Smooth muscle cell (in vitro differentiated cells): ENCODE data around the gene SFMBT2. TPM values are rescaled to one million over a fixed set of nuclear protein-coding genes. Genes with fewer than 3 reads are reported as not detected.
A peak's percentile ranks its signal among the peaks of the same experiment; 100 is the strongest.
"Not testable (repeated sequence)": the region's sequence is repeated elsewhere in the genome, so short reads cannot be mapped to it uniquely, and the experiment has no call there.

Source experiments
- DNase-seq: peaks from one replicate; lab custom pipeline; 2025; ENCODE audit not compliant: unreplicated experiment; lab: John Stamatoyannopoulos, UW
- H2AFZ ChIP-seq: fragments of 200-600 bp; sonication (generic); 2 replicates; pipeline ENCODE4 v1.6.0; 2016; ENCODE audit warnings: antibody characterized with exemption, low read depth, mild to moderate bottlenecking
- H3F3A ChIP-seq: fragments of 200-600 bp; sonication (generic); 2 replicates; pipeline ENCODE4 v1.6.0; 2017; ENCODE audit warnings: antibody characterized with exemption, low read depth
- H3K27ac ChIP-seq: fragments of 200-600 bp; sonication (generic); 2 replicates; pipeline ENCODE4 v1.5.1; 2016; ENCODE audit warnings: low read depth, mild to moderate bottlenecking
- H3K27me3 ChIP-seq: fragments of 200-600 bp; sonication (generic); 2 replicates; pipeline ENCODE4 v1.6.1; 2016; ENCODE audit warnings: low read depth, mild to moderate bottlenecking
- H3K36me3 ChIP-seq: fragments of 200-600 bp; sonication (generic); 2 replicates; pipeline ENCODE4 v1.5.1; 2016; ENCODE audit warnings: low read depth
- H3K4me1 ChIP-seq: fragments of 200-600 bp; sonication (generic); 2 replicates; pipeline ENCODE4 v1.5.1; 2016; ENCODE audit warnings: low read depth
- H3K4me2 ChIP-seq: fragments of 200-600 bp; sonication (generic); 2 replicates; pipeline ENCODE4 v1.6.0; 2016; ENCODE audit warnings: mild to moderate bottlenecking
- H3K4me3 ChIP-seq: fragments of 200-600 bp; sonication (generic); 2 replicates; pipeline ENCODE4 v1.5.1; 2016; ENCODE audit warnings: mild to moderate bottlenecking
- H3K79me2 ChIP-seq: fragments of 200-600 bp; sonication (generic); 2 replicates; pipeline ENCODE4 v1.6.0; 2016; ENCODE audit warnings: low read depth, mild to moderate bottlenecking
- H3K9ac ChIP-seq: fragments of 200-600 bp; sonication (generic); 2 replicates; pipeline ENCODE4 v1.6.0; 2016; ENCODE audit warnings: low read depth
- H3K9me3 ChIP-seq: fragments of 200-600 bp; sonication (generic); replicated peaks from 2 replicates; pipeline ENCODE4 v1.5.1; 2016; ENCODE audit warnings: low read depth
- H4K20me1 ChIP-seq: fragments of 200-600 bp; sonication (generic); 2 replicates; pipeline ENCODE4 v1.6.0; 2016; ENCODE audit warnings: low read depth
- WGBS: methylation state at CpG from one replicate; pipeline ENCODE4 v1.1.7; 2016; ENCODE audit warnings: low lambda C conversion rate; 5-methylcytosine and 5-hydroxymethylcytosine counted together
- polyA plus RNA-seq: library from polyadenylated mRNA; unstranded; fragments of >200 nt; fragmentation: Nextera tagmentation; extraction: Ambion mirVana; gene quantifications from 2 replicates; pipeline ENCODE4 v1.2.1, GENCODE V29; 2016
- total RNA-seq: library from RNA; depleted of rRNA; stranded (reverse); fragments of >200 nt; gene quantifications from 2 replicates; pipeline ENCODE4 v1.2.3, GENCODE V29; 2014
- TF ChIP-seq, protein P1 (sequence below): fragments of 200-600 bp; sonication (generic); IDR thresholded peaks from 2 replicates; pipeline ENCODE4 v1.5.1; 2017; ENCODE audit warnings: borderline replicate concordance, mild to moderate bottlenecking, antibody characterized with exemption; ENCODE audit not compliant: insufficient read depth, poor library complexity, severe bottlenecking

Gene SFMBT2
- total and polyA plus RNA-seq, 2 experiments from 2014 or later = 0.90 to 1.4 TPM

DNA sequence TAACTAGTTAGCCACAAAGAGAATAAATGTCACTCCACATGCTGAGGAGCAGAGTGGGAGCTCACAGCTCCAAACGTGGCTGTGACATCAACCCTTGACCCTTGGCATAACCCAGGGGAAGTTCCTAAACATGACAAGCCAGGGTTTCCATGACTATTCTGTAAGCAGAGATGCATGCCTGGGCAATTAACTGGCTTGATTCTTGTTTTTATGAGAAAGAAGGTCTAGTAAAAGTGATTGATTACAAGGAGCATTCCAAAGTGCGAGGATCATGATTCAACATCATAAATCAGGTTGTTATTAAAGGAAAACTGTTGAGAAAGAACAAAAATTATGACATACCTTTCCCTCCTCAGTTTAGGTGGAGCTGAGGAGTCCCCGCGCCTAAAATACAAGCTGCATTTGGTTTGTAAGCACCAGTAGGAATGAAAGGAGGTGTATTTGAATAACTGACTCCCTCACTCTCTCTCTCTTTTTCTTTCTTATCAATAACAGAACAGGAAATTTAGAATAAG lies 108.4 kb downstream of the SFMBT2 start:
- H3K4me1 ChIP-seq = no peaks in the 10 kb centered on the region
- H3K9ac ChIP-seq = no peak overlapping the region
- H3K79me2 ChIP-seq = no peaks in the 10 kb centered on the region
- no peak overlapping the region for H3K4me3 ChIP-seq
- H3K36me3 ChIP-seq = no peaks in the 10 kb centered on the region
- no peaks in the 10 kb centered on the region for H3K27me3 ChIP-seq
- TF ChIP-seq, protein P1, sequence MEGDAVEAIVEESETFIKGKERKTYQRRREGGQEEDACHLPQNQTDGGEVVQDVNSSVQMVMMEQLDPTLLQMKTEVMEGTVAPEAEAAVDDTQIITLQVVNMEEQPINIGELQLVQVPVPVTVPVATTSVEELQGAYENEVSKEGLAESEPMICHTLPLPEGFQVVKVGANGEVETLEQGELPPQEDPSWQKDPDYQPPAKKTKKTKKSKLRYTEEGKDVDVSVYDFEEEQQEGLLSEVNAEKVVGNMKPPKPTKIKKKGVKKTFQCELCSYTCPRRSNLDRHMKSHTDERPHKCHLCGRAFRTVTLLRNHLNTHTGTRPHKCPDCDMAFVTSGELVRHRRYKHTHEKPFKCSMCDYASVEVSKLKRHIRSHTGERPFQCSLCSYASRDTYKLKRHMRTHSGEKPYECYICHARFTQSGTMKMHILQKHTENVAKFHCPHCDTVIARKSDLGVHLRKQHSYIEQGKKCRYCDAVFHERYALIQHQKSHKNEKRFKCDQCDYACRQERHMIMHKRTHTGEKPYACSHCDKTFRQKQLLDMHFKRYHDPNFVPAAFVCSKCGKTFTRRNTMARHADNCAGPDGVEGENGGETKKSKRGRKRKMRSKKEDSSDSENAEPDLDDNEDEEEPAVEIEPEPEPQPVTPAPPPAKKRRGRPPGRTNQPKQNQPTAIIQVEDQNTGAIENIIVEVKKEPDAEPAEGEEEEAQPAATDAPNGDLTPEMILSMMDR = no peak
- peaks cover 7% of the 10 kb centered on the region for H3F3A ChIP-seq
- no peaks in the 10 kb centered on the region for H4K20me1 ChIP-seq
- peak overlapping the region; percentile 12 for H3K27ac ChIP-seq
- H3K4me2 ChIP-seq = no peak overlapping the region
- no peak overlapping the region for H2AFZ ChIP-seq
- 52% methylated on average over 4 of the region's 4 CpGs for WGBS
- no peaks in the 10 kb centered on the region for H3K9me3 ChIP-seq
- no peak for DNase-seq

DNA sequence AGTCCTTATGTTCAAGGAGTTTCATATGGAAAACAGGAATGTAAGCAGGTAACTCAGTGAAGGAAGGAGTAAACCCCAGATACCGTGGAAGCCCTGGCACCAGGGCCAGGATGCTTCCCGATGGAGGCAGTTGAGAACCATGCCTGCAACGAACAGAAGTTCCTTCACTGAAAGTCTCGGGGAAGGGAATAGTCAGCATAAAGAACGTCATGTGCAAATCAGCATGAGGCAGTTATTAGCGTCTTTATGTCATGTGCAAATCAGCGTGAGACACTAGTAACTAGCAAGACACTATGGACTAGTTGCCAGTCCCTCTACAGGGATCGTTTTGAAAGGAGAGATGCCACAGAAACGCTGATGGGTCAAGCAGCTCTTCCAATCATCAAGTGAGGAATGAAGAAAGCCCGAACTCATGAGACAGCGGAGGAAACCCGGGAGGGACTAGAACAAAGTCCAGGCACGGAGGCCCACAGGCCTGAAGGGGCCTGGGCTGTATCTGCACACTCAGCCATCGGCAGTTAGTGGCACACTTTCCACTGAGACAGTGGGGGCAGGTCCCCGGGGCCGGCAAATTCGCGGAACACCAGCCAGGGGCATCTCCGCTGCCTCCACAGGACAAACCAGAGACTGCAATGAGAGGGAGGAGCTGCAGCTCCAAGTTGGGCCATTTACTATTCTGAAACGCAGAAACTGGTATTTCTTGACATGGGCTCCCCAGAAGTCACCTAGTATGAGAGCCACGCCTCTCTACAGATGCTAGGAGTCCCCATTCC lies 109.6 kb downstream of the SFMBT2 start:
- no peak for DNase-seq
- H2AFZ ChIP-seq = no peak overlapping the region
- TF ChIP-seq, protein P1 = peak; percentile 17

DNA sequence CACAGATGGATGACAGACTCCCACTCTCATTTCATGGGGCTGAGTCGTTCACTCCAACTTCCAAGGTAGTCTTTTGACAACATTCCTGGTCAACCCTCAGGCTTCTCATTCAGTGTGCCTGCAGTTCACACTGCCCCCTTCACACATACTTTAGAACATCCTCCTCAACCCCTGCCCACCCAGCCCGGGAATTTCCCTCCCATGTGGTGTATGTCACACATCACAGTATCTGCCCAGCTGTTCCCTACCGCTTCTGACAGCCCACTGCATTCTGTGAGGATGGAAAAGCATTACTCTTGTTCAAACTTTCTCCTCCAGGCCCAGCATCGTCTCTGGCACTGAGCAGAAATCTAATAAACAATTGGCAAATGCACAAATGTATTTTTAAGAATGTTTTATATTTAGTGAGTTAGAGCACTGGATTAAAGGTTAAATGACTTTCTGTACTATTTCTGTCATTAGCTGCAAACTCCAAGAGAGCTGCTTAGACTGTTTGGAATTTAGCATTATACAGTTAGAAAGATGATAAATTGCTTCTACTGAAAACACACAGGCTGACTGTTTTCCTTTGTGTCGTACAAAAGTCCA lies 110.4 kb downstream of the SFMBT2 start:
- DNase-seq = peak; percentile 3
- H3K4me1 ChIP-seq = no peaks in the 10 kb centered on the region
- no peaks in the 10 kb centered on the region for H4K20me1 ChIP-seq
- H2AFZ ChIP-seq = no peak overlapping the region
- no peak overlapping the region for H3K4me3 ChIP-seq
- peaks cover 7% of the 10 kb centered on the region for H3F3A ChIP-seq
- TF ChIP-seq, protein P1 = no peak
- H3K27me3 ChIP-seq = no peaks in the 10 kb centered on the region
- peak overlapping the region; percentile 10 for H3K9ac ChIP-seq
- no peaks in the 10 kb centered on the region for H3K79me2 ChIP-seq
- 17% methylated on average over 5 of the region's 5 CpGs for WGBS
- no peaks in the 10 kb centered on the region for H3K36me3 ChIP-seq
- no peaks in the 10 kb centered on the region for H3K9me3 ChIP-seq
- peak overlapping the region; percentile 36 for H3K4me2 ChIP-seq
- peak overlapping the region; percentile 74 for H3K27ac ChIP-seq

More for the DNA sequence above, 109.6 kb downstream of the SFMBT2 start:
- Histone ChIP-seq H3K4me1 (no peaks in the 10 kb centered on the region), H3K4me3 (no peak overlapping the region), H3F3A (peaks cover 7% of the 10 kb centered on the region), H3K36me3 (no peaks in the 10 kb centered on the region), H3K27me3 (no peaks in the 10 kb centered on the region), H3K27ac (peak overlapping the region; percentile 74), H3K9ac (peak overlapping the region; percentile 10), H4K20me1 (no peaks in the 10 kb centered on the region), H3K4me2 (peak overlapping the region; percentile 36), H3K9me3 (no peaks in the 10 kb centered on the region), H3K79me2 (no peaks in the 10 kb centered on the region)
- WGBS = 69% methylated on average over 21 of the region's 21 CpGs

DNA sequence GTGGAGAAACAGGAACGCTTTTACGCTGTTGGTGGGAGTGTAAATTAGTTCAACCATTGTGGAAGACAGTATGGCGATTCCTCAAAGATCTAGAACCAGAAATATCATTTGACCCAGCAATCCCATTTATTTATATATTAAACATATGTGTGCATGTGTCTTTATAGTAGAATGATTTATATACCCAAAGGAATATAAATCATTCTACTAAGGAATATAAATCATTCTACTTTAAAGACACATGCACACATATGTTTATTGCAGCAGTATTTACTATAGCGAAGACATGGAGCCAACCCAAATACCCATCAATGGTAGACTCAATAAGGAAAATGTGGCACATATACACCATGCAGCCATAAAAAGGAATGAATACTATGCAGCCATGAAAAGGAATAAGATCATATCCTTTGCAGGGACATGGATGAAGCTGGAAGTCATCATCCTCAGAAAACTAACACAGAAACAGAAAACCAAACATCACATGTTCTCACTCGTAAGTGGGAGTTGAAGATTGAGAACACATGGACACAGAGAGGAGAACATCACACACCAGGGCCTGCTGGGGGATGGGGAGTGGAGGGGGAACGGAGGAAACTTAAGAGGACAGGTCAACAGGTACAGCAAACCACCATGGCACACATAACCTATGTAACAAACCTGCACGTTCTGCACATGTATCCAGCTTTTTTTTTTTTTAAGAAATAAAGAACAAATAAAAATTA lies 111.1 kb downstream of the SFMBT2 start:
- H4K20me1 ChIP-seq, DNase-seq, H2AFZ ChIP-seq, H3K4me1 ChIP-seq, H3K79me2 ChIP-seq, H3K9me3 ChIP-seq, H3K4me3 ChIP-seq, H3F3A ChIP-seq, H3K27me3 ChIP-seq, H3K9ac ChIP-seq, H3K36me3 ChIP-seq, H3K4me2 ChIP-seq: not testable (repeated sequence)
- WGBS = 92% methylated on average over 7 of the region's 7 CpGs
- peak overlapping the region; percentile 74 for H3K27ac ChIP-seq
